HFFc6 (cell line): ENCODE measurements around the gene COQ9. TPM values are rescaled to one million over a fixed set of nuclear protein-coding genes. Genes with fewer than 3 reads are reported as not detected.

Experiments
- DNase-seq: peaks from one replicate; pipeline ENCODE4 v3.0.0-alpha.2; 2018
- H3K27ac Mint-ChIP-seq: 2 replicates; pipeline ENCODE4 v1.8.0; 2020; ENCODE audit warnings: mild to moderate bottlenecking, mixed read lengths
- H3K27me3 Mint-ChIP-seq: 2 replicates; pipeline ENCODE4 v1.8.0; 2021; ENCODE audit warnings: mild to moderate bottlenecking, moderate library complexity, mixed read lengths; ENCODE audit not compliant: insufficient read depth
- H3K36me3 Mint-ChIP-seq: 2 replicates; pipeline ENCODE4 v1.8.0; 2021; ENCODE audit warnings: low read depth, mixed read lengths
- H3K4me1 Mint-ChIP-seq: 2 replicates; pipeline ENCODE4 v1.8.0; 2020; ENCODE audit warnings: low read depth, mixed read lengths
- H3K4me3 Mint-ChIP-seq: 2 replicates; pipeline ENCODE4 v1.8.0; 2020; ENCODE audit warnings: mild to moderate bottlenecking, moderate library complexity, mixed read lengths
- H3K9me3 Mint-ChIP-seq: 2 replicates; pipeline ENCODE4 v1.8.0; 2020; ENCODE audit warnings: mild to moderate bottlenecking, mixed read lengths
- total RNA-seq, 6 experiments: library from RNA; stranded (reverse); fragmentation: NEBNext Ultra II Directional; extraction: Animal tissue kit (Norgen Biotek cat#: 25700); gene quantifications; 2 replicates in 1 of 6; 3 replicates in 5 of 6; pipeline ENCODE4 v1.2.3, GENCODE V29; 2021
- TF ChIP-seq, protein P1 (sequence below): fragments of 200-600 bp; sonication (generic); IDR thresholded peaks from 2 replicates; pipeline ENCODE4 v1.5.0; 2021; ENCODE audit warnings: antibody characterized with exemption, mild to moderate bottlenecking

Gene COQ9
- total RNA-seq, 6 experiments from 2014 or later: 28.0 to 34.2 (median 30.7) TPM

DNA sequence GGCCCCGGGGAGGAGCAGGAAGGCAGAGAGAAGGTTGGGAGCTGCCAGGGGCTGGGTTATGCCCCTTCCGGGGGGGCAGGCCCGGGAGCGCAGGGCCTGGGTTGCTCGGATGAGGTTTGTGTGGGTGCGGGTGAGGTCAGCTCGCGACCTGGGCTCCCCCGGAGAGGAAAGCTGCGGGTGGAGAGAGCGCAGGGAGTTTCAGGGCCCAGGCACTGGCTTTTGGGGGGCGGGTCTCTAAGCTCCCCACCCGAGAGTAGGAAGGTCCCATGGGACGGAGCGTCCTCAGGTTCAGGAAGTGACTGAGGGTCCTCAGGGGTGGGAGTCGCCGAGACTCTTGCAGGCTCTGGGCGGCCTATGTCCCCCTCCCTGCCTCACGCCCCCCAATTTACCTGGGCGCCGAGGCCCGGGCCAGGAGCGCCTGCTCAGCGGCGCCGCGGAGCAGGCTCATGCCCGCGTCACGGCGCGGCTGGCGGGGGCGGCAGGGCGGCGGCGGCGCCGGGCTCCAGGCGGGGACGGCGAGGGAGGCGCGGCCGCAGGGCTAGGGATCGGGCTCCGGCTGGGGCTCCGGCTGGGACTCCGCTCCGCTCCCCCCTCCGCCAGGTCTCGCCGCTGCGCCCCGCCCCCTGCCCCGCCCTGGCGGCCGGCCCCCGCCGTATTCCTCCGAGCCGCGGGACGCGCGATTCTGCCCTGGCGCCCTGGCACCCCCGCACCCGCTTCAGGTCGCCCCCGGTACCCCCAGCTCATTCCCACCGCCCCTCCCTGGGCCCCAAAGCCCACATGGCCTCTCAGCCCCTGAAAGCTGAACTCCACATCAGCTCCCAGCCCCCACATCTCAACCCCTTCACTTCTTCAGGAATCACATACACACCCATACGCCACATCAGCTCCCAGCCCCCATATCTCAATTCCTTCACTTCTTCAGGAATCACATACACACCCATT lies 38.9 kb downstream of the COQ9 start, which contains the start of gene DOK4:
TSS of gene DOK4 (minus strand) at position 578 of the 942 bp plus-strand sequence. CDS start 6,986 bp downstream, outside the sequence.
- Mint-ChIP-seq H3K4me3 (peak within 1 kb of the TSS; percentile 89), H3K9me3 (no peaks in the 10 kb centered on the region), H3K4me1 (peaks cover 20% of the 10 kb centered on the region; the same call in 1 of the 2 replicates), H3K27ac (peak within 1 kb of the TSS; percentile 43), H3K36me3 (no peaks in the 10 kb centered on the region), H3K27me3 (peaks cover 3% of the 10 kb centered on the region)
- DNase-seq: peak; percentile 39
- TF ChIP-seq, protein P1, sequence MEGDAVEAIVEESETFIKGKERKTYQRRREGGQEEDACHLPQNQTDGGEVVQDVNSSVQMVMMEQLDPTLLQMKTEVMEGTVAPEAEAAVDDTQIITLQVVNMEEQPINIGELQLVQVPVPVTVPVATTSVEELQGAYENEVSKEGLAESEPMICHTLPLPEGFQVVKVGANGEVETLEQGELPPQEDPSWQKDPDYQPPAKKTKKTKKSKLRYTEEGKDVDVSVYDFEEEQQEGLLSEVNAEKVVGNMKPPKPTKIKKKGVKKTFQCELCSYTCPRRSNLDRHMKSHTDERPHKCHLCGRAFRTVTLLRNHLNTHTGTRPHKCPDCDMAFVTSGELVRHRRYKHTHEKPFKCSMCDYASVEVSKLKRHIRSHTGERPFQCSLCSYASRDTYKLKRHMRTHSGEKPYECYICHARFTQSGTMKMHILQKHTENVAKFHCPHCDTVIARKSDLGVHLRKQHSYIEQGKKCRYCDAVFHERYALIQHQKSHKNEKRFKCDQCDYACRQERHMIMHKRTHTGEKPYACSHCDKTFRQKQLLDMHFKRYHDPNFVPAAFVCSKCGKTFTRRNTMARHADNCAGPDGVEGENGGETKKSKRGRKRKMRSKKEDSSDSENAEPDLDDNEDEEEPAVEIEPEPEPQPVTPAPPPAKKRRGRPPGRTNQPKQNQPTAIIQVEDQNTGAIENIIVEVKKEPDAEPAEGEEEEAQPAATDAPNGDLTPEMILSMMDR: no peak

DNA sequence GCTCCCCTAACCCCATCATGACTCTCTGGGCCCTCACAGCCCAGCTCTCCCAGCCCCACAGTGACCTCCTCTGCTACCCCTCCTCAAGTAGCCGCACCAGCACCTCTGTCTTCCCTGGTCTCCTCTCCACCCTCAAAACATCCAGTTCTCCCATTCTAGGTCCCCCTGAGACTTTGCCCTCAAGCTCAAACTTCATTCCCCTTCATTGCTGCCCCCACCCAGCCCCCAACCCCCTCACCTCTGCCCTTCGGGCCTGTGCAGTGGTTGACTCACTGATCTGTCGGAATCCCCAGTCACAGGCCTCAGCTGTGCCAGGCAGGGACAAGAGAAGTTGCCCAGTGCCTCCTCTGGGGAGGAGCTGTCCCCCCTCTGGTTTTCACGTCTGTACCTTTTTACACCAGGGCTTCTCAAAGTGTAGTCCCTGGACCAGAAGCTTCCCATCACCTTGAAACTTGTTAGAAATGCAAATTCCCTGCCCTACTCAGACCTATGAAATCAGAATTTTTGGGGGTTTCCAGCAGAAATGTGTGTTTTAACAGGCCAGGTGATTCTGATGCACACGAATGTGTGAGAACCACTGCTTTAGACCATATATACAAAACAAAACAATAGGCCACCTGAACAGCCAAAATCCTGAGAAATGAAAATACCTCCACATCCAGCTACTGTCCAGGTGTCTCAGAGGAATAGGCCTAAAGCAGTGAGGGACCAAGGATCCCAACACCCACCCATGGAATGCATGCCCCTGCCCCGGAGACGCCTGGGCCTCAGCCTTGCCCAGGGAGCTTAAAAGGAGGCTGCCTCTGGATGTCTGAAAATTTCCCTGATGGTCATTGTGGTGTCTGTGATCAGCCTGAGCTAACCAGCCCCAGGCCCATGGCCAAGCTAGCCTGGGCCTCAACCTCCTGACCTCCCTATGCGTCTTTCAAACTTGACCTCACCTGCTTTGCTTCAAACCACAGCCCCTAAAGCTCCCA lies 39.9 kb downstream of the COQ9 start:
- TF ChIP-seq, protein P1: no peak
- Mint-ChIP-seq H3K27me3 (peaks cover 11% of the 10 kb centered on the region), H3K4me1 (peaks cover 20% of the 10 kb centered on the region; the same call in 1 of the 2 replicates), H3K4me3 (peak overlapping the region; percentile 63), H3K27ac (peak overlapping the region; percentile 31; the same call in 1 of the 2 replicates), H3K36me3 (no peaks in the 10 kb centered on the region), H3K9me3 (no peaks in the 10 kb centered on the region)
- no peak for DNase-seq

DNA sequence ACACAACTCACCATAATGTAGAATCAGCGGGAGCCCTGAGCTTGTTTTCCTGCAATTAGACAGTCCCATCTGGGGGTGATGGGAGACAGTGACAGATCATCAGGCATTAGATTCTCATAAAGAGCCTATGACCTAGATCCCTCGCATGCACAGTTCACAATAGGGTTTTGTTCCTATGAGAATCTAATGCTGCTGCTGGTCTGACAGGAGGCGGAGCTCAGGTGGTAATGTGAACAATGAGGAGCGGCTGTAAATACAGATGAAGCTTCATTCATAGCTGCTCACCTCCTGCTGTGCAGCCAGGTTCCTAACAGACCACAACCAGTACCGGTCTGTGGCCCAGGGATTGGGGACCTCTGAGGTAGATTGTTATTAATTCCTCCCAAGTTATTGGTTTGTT lies 42.0 kb downstream of the COQ9 start:
- TF ChIP-seq, protein P1: no peak
- no peaks in the 10 kb centered on the region for H3K9me3 Mint-ChIP-seq
- peaks cover 20% of the 10 kb centered on the region; the same call in 1 of the 2 replicates for H3K4me1 Mint-ChIP-seq
- H3K4me3 Mint-ChIP-seq: no peak overlapping the region
- H3K36me3 Mint-ChIP-seq: no peaks in the 10 kb centered on the region
- H3K27me3 Mint-ChIP-seq: peaks cover 21% of the 10 kb centered on the region
- DNase-seq: no peak
- no peak overlapping the region for H3K27ac Mint-ChIP-seq

DNA sequence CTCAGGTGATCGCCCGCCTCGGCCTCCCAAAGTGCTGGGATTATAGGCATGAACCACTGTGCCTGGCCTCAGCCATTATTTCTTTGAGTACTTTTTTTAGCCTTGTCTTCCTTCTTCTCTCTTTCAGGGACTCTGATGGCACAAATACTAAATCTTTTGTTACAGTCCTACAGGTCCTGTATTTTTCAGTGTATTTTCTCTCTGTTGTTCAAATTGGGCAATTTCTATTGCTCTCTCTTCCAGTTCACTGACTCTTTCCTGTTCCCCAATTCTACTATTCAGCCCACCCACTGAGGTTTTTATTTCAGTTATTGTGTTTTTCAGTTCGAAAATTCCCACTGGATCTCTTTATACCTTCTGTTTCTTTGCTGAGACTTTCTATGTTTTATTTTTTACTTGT lies 46.5 kb downstream of the COQ9 start:
- H3K4me3 Mint-ChIP-seq: no peak overlapping the region
- DNase-seq: no peak
- H3K36me3 Mint-ChIP-seq: no peaks in the 10 kb centered on the region
- TF ChIP-seq, protein P1: no peak
- H3K27ac Mint-ChIP-seq: no peak overlapping the region
- H3K4me1 Mint-ChIP-seq: no peaks in the 10 kb centered on the region
- H3K27me3 Mint-ChIP-seq: peaks cover 42% of the 10 kb centered on the region
- no peaks in the 10 kb centered on the region for H3K9me3 Mint-ChIP-seq

DNA sequence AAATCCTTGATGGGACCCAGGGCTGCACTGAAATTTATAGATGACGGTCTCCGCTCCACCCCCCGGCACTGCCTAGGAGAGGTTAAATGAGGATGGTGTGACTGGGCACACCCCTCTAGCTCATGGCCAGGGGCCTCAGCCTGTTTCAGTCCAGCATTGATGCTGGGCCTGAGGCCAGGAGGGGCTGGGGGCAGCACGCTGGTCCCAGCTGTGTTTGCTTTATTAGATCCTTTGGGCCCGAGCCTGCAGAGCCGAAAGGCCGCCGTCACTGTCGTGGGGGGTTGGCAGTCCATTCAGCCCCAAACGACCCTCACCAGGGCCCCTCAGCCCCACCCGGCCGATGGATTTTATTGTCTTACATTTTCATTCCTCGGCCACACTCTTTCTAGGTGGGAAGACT lies 49.8 kb downstream of the COQ9 start:
- no peak for DNase-seq
- H3K36me3 Mint-ChIP-seq: no peaks in the 10 kb centered on the region
- H3K27me3 Mint-ChIP-seq: peaks cover 50% of the 10 kb centered on the region
- H3K27ac Mint-ChIP-seq: no peak overlapping the region
- no peaks in the 10 kb centered on the region for H3K4me1 Mint-ChIP-seq
- H3K9me3 Mint-ChIP-seq: no peaks in the 10 kb centered on the region
- TF ChIP-seq, protein P1: no peak
- H3K4me3 Mint-ChIP-seq: no peak overlapping the region
